ENCODE measurements around the gene MGMT.

MGMT gene

DNA sequence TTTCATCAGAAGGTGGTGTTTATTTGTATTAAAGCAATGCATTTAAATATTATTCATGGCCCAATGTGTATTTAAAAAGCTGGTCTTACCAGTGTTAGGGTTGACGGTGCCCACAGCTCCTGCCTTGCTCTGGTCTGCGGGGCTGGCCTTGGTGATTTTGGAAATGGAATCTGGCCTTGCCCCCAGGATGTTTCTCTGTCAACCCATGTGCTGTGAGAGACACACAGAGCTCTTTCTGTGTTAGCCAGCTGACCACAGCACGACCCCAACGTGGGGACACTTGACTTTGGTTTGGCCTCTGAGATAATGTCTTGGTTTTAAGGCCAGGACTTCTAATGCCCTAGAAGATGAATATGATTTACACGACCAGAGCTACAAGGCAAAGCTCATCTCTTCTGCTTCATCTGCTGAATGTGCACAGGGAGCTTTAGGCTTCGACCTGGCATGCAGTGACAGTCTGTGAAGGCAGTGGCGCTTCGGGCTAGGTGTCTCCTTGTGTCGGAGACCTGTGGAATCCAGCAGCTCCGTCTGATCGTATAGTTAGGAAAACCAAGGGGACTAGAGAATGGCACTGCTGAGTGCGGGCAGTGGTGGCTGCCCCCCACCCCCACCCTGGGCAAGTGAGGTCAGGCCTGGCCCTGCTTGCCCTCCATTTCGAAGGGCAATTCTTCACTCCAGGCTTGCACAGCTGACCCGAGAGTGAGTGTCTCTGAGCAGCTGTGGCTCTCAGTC lies 250.9 kb downstream of the MGMT start:
- DNase-seq, result no peak

DNA sequence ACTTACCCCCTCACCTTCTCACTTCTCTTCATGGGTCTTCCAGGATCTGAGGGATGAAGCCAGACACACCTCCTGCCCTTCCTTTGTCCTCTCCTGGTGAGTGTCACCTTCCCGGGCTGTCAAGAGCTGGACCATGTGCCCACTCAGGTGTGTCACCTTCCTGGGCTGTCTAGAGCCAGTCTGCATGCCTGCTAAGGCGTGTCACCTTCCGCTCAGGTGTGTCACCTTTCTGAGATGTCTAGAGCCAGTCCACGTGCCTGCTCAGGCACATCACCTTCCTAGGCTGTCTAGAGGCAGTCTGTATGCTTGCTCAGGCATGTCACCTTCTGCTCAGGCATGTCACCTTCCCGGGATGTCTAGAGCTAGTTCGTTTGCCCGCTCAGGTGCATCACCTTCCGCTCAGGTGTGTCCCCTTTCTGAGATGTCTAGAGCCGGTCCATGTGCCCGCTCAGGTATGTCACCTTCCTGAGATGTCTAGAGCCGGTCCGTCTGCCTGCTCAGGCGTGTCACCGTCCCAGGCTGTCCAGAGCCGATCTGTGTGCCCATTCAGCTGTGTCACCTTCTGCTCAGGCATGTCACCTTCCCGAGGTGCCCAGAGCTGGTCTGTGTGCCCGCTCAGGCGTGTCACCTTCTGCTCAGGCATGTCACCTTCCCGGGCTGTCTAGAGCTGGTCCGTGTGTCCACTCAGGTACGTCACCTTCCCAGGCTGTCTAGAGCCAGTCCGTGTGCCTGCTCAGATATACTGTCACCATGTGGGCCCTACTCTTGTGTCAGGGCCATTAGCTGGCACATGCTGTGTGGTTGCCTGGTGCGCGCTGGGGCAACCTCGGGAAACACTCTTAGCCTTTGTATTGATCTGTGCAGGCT lies 251.7 kb downstream of the MGMT start:
- no peak for DNase-seq

DNA sequence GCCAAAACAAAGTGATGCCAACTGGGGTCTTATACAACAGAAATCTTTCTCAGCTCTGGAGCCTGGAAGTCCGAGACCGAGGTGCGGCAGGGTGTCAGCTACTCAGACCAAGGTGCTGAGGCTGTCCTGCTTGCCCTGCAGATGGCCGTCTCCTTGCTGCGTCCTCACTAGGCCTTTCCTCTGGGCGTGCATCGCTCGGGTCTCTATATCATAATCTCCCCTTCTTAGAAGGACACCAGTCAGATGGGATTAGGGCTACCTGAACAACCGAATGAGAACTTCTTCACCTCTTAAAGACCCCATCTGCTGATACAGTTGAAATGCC lies 252.3 kb downstream of the MGMT start:
- no peak for DNase-seq

DNA sequence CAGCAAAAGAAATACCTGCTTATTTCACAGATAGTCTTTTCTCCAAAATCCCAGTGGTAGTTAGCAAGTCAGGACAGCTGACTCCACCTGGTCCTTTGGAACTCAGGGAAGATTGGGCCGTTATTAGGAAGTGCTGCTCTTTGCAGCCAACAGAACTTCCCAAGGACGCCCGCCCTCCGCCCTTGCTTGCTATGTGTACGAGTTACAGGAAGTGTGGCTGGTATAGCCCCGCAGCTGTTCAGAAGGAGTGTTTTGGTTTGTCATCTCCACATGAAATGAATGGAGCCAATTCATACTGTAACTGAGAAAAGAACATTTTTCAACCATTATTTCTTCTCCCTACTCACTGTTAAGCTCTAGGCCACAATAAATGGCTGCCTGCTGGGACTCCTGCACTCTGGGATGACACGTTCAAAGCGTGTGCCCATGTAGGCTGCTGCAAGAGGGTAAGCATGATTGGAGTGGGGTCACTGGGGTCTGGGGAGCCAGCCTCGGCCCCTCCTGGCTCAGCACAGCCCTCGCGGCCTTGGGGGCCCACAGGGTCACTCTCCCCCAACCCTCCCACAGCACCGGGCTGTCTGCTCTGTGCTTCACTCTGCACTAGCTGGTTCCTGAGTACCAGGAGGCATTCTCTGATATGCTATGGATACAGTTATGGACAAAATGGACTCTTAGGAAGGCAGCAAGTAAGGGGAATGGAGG lies 253.0 kb downstream of the MGMT start:
- DNase-seq, result no peak

DNA sequence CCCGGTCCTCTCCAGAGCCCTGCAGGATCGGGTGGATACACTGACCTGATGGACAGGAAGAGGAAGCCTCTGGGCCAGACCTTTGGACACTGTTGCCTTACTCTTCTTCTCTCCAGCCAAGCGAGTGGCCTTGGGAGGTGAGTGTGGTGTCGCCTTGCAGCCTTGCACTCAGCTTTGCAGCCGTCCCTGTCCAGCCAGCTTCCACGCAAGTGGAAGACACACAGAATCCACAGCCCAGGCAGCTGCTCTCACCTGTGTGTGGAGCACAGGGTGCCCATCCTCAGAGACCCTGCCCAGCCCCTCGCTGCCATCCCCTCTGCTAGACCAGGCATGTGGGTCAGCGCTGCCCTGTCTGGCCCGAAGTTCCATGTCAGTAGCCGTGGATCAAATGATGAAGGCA lies 258.0 kb downstream of the MGMT start:
- no peak for DNase-seq

DNA sequence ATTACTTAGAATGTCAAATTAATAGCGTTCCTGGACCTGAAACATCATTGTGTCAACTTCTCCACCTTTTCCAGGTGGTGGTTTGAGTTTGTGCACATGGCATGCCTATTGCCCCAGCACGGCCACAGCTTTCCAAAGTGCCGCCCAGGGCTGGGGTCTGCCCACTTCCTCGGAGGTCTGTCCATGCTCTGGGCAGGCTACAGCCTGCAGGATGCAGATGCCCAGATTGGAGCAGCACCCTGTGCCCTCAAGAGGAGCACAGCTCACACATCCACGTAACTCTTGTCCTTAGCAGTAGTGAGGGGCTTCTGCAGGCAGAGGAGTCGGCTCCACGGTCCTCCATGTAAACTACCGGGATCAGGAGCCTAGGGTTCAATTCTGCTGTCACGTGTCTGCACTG lies 258.4 kb downstream of the MGMT start:
- no peak for DNase-seq

DNA sequence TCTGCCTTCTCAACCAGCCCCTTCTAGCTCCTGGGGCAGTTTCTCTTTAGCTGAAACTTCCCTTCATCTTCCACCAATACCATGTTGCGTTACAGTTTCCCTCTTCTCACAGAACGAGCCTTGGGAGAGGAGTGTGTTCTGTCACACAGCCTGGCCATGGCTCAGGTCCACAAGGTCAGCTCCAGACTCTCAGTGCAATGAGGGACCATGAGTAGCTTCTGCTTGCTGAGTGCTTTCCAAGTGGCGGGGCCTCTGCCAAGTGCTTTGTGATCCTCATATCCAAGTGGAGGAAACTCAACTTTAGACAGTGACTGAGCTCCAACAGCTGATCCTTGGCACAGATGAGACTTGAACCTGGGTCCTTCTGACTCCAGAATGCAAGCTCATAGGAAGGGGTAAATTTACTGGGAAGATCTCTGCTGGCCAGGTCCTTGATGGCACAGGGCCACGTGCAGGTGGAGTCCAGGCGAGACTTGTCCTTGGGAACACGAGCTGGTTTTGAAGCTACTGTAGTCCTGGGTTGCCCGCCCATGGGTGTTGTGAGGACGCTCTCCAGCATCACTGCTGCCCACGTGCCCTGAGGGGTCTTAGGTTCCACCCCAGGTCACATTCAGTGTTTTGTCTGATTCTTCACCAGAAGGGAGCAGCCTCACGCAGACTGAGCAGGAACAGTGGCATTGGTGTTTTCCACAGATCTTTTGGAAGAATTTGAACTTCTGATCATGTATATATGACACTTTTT lies 259.0 kb downstream of the MGMT start:
- DNase-seq, result no peak

DNA sequence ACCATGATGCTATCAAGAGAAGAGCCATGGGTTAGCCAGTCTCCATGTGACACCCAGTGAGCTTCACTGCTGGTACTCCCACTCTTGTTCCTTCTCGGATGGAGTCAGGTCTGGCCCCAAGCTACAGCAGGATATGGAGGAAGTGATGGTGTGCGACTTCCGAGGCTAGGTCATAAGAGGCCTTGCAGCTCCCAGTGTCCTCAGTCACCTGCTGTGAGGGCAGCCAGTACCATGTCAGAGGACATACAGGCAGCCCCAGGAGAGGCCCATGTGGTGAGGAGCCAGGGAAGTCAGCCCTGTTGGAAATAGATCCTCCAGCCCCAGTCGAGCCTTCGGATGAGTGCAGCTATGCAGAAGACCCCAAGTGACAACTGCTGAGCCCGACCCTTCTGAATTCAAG lies 260.0 kb downstream of the MGMT start:
- DNase-seq, result no peak

DNA sequence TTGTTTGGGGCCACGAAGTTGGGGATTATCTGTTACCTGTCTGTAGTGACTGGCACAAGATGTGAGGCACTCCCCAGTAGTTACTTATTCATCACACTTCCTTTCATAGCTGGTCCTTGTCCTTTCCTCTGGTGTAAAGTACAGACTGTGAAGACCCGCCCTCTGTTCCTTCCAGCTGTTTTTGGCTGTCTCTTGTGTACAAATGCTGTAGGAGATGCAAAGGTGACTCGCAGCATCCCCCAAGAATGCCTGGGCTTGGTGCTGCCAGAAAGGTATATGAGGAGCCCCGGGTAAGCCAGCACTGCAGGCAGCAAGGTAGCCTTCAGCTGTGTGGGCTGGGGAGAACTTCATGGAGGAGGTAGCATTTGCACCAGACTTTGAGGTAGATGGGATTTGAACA lies 260.5 kb downstream of the MGMT start:
- no peak for DNase-seq

DNA sequence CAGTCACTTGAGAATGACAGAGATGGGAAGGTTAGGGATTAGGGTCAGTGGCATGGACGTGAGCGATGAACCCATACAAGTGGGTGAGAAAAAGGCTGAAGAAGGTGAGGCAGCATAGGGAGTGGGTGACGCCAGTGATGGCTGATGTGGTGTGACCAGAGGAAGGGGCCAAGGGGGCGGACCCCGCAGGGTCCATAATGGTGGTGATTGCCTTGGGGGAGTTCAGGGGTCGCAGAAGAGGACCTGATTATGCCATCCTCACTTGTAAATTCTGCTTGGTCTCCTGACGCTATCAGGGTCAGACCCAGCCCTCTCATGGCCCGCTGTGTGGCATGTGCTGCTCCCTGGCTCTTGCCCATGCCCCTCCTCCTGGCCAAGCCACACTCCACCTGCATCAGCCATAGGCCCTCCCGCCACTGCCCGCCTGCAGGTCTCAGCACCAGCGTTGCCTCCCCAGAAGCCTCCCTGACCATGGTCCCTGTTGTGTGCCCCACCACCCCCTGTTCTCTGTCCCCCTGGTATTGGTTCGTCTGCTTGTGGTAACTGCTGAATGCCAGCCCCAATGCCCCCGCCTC lies 261.3 kb downstream of the MGMT start:
- no peak for DNase-seq

DNA sequence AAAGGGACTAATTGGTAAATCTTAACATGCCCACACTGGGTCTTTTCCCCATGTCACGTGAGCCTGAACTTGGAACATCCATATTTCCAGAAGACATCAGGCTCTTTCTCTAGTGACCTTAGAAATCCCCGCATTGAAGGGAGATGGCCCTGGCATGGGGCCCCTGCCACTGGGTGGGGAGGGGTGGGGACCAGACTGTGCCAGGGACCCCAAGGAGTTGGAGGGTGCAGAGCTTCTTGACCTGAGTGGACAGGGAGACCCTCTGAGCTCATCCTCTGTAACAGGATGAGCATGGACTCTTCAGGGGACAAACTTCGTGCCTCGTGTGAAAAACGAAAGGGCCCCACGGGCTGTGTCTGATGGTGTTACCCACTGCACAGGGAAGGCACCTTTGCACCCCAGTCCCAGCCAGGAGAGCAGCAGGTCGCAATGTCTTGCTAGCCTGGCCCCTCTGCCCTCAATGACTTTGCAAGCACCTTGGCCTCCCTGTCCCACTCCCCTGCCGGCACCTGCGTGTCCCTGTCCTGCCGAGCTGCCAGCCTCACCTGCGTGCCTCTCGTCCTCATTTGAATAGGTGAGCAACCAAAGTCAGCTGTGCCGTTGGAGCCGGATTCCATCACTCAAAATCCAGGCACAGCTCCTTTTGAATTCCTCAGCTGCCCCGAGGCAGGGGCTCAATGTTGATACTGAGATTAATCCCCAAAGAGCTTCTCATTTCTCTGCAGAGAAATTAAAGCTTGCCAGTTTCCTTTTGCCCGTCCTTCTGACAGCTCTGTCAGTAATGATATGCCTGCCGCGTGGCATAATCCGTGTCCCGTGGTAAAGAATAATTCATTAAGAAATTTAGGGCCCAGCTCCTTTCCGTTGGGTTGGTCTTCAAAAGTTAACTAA lies 262.1 kb downstream of the MGMT start:
- DNase-seq, result no peak

DNA sequence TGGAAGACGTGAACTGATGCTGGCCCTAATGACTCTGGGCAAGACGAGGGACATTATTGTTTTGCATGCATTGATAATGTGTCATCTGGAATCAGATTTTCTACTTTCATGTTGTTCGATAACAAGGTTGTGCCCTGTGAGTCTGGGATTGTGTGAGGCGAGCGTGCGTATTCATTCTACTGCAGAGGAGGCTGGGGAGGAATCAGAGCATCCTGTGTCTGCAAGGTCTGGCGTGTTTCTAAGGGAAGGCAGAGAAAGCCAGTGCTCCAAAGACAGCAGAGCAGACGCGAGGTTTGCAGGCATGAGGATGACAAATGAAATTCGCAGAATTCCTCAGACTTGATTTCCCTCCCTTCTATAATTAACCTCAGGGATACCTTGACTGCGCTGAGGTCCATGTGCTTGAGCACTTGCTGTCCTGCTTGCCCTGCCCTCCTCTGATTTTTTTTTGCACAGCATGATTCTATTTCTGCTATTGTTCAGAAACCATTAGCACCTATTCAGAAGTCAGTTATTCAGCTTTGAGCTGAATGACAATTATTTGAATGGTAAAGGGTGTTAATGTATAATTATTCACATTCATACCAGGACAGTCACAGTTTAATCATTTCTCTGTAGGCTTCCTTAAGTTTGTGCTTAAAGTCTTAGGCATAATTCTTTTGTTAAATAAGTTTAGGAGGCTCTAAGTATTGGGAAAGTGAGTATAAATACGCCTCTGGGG lies 263.4 kb downstream of the MGMT start:
- DNase-seq, result no peak

DNA sequence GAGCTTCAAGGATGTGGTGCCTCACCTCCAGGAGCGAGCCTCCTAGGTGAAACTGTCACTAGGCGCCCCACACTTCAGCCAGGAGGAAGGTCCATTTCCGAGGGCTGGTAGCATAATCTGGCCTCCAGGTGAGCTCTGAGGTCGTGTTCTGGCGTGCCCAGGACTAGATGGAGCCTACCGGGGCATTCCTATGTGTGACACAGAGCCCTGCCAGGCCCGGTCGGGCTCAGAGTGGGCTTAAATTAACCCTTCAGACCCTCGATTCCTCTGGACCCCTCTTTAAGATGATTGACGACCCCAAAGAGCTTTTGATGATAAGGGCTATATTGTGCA lies 263.9 kb downstream of the MGMT start:
- DNase-seq, result no peak

DNA sequence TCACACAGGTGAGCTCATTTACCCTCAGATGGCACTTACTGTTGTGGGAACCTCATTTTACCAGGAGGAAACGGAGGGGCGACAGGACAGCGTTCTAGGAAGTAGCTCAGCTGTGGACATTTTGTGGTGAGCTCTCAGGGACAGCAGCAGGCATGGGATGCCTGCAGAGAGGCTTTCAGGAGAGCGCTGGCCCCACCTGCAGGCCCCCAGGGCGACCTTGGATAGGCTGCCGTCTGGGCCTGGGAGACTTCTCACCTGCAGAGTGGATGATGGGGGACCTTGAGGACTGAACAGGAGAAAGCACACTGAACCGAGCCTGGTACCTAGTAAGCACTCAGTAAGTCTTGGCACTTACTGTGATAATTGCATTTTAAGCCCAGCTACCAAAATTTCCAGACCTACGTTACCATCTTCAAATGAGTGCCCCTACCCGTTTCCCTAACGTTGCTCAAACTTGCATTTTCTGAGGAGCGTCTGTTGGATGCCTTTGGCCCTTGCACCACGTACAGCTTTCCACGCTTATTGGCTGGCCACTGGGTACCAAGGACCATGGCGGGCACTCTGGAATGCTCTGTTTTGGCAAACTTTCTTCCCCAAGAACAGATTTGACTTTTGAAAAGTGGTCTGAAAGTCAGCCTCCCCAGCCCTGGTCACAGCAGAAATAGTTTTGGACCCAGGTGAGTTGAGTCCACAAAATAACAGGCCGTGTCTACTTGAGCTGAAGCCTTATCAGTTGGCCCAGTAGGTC lies 273.7 kb downstream of the MGMT start:
- DNase-seq, result no peak

DNA sequence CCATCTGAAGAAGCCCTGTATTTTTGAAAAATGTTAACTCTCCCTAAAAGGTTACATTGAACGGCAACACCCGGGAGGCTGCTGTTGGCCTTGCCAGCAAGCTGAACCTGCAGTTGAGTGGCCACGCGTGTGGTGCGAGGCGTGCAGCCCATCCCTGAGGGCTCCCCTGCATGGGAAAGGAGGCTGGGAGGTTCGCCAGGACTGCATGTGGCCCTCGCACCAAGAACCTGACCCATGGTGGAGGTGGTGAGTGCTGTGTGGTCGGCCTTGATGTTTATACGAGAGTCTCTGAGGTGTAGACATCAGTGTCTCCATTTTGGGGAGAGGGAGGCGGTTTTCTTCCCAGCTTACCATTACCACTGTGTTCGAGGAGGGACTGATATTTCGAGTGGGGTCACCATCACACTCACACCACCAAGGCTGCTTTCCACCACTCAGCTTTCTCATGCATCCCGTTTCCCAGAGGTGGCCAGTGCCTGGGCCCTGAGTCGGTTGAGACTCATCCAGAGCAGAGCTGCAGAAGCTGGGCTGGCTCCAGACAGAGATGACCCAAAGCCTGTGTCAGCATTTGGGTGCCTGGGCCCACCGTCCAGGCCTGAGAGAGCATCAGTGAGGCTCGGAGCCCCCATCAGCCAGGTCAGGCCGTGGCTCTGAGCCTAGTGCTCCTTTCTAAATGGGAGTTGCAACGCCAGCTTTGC lies 274.4 kb downstream of the MGMT start:
- DNase-seq, result no peak

DNA sequence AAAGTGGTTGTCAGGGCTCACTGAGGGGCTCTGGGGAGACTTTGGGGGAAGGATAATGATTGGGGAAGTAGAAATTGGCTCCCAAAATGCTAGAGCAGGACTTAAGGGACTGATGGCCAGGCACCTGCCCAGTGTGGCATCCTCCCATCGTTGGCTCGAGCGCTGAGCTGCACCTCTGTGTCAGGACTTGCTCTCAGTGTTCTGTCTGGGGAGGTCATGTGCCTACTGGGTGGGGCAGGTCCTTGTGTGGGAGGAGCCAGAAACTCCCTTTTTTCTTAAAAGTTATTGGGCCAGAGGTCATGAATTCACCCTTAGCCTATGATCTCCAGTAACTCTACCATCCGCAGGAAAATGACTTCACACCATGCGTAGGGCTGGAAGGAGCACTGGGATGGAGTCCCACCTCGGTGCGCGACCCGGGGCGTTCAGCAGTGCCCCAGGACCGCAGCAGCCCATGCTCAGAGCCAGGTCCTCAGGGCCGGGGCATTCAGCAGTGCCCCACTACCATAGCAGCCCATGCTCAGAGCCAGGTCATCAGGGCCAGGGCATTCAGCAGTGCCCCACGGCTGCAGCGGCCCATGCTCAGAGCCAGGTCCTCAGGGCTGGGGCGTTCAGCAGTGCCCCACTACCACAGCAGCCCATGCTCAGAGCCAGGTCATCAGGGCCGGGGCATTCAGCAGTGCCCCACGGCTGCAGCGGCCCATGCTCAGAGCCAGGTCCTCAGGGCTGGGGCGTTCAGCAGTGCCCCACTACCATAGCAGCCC lies 275.1 kb downstream of the MGMT start:
- no peak for DNase-seq

DNA sequence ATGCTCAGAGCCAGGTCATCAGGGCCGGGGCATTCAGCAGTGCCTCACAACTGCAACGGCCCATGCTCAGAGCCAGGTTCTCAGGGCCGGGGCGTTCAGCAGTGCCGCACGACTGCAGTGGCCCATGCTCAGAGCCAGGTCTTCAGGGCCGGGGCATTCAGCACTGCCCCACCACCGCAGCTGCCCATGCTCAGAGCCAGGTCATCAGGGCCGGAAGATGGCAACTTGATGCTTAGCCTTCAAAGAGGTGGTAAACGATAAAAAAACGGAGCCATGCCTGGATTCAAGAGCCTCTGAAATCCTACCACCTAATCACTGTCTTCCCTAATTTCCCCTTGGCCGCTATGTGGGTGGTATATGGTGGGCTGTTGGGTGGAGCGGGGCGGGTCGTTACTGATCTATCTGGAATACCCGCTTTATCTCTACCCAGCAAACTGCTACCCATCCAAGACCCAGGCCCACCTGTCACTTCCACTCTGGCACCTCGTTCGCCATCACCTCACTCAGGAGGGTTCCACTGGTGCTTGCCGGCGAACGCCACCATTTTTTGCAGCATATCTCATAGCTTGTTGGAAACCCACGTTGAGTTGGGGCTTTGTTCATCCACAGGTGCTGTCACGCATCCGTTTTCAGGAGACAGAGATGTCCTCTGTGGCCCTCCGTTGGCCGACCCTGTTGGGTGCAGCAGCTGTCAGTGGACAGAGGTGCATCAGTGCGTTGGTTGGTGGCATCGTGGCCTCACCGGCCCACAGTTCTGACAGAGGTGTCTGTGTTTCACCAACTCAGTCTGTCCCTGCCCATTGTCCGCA lies 275.9 kb downstream of the MGMT start:
- no peak for DNase-seq

DNA sequence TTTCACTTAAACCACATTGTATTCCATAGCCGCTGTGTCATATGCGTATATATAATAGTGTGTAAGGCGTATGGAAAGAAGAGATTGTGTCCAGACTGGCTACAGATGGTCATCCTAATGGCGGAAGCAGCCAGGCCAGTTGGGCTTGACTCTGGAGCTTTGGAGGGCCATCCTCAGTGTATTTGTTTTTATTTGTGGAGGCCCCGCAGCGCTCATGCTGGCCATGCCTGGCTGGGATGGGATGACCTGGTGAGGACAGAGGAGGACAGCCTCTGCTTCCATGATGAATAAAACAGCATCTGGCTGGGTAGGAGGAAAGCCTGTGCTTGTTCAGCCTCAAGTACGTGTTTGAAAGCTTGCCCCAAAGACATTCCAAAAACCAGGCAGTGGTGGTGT lies 276.7 kb downstream of the MGMT start:
- no peak for DNase-seq

Measured in NCI-H510A (cell line).